Measurements from ENCODE around the gene GADL1.

Gene GADL1

GRCh38 chr3:30894521-30895251 is at the start of gene GADL1:
Gene GADL1 (minus strand): TSS chr3:30894661. CDS start chr3:30894614, 47 bp downstream.
- DNase-seq (ENCODE audit: low read depth, low spot score): peak; percentile 60

DNA sequence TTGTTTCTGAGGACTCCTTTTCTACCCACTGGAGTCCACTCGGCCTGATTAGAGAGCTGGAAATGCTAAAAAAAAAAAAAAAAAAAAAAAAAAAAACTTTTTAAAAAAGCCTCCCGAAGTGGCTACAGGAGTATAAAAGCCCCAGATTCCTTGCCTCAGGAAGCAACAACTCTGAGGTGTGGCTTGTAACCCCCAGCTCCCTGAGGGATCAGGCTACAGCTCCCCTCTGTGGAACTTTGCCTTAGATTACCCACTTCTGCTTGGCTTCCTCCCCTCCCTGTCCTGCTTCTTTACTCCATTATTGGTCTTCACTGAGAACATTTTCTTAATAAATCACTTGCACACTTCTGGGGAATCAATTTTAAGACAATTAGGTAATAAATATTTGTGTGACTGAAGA is 49.7 kb upstream of the GADL1 start:
- no peak for DNase-seq (ENCODE audit: low read depth, low spot score)

DNA sequence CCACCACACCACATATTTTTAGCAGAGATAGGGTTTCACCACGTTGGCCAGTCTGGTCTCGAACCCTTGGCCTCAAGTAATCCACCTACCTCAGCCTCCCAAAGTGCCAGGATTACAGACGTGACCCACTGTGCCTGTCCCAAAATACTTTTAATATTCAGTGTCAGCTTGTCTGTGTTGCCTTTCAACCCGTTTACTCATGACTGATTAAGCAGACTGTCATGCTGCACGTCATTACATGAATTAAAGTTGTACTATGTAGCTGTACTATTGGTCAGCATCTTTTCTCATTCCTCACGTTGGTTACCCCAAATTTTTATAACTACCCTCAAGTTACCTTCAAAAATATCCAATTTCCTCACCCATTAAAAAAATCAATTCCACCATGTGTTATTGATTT is 48.7 kb upstream of the GADL1 start:
- DNase-seq (ENCODE audit: low read depth, low spot score): no peak

- no peak for DNase-seq (ENCODE audit: low read depth, low spot score)
Observed at GRCh38 chr3:30941342-30941741, 46.9 kb upstream of the GADL1 start.

DNA sequence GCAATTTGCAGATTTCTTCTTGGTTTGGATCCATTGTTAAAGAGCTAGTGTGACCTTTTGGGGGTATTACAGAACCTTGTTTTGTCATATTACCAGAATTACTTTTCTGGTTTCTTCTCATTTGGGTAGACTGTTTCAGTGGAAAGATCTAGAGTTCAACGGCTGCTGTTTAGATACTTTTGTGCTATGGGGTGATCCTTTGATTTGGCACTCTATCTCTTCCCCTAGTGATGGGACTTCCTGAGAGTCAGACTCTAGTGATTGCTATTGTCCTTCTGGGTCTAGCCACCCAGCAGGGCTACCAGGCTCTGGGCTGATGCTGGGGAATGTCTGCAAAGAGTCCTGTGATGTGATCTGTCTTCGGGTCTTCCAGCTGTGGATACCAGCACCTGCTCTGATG is 46.3 kb upstream of the GADL1 start:
- no peak for DNase-seq (ENCODE audit: low read depth, low spot score)

DNA sequence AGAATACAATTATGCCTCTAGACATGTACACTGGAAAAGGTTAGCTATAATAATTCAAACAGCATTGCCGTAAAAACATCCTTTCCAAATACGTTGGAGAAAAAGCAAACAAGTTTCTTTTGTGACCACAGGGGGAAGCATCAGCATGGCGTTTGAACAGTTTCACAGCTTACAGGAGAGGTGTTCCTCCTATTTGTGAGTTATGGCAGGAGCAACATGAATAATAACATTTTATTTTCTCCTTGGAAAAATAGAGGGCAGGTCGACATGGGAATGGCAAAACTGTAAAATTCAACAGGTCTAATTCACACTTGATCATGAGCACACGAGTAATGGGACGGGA is 39.7 kb upstream of the GADL1 start:
- DNase-seq (ENCODE audit: low read depth, low spot score): peak; percentile 58

DNA sequence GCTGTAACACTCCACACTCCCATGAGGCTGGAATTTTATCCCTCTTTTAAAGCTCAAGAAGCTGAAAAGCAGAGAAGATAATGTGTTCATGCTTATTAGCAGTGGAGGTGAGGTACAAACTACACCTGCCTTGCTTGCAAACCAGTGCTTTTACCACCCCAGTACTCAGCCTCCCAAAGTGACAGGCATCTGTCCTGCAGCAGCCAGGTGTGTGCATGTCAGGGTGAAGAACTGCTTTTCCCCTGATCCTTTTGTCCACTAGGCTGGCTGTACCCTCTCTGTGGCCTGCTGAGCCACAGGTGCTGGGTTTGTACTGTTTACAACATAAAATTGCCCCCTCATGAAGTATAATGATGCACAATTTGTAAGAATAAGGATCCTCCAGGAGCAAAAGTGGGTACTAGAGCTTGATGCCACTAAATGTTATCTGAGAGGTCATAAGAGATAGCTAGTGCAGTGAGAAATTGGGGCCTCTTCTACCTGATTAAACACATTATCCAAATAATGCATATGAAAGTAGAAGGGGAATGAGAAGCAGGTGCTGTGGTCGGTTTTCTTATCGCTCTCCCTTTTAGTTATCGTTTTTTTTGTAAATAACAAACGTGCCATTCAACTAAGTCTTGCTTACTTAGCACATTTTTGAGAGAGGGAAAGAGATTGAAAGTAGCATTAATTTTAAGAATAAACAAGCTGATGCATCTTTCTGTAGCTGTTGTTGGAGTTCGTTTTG is 39.2 kb upstream of the GADL1 start:
- no peak for DNase-seq (ENCODE audit: low read depth, low spot score)

- DNase-seq (ENCODE audit: low read depth, low spot score): no peak
Observed at GRCh38 chr3:30932513-30933098, 38.1 kb upstream of the GADL1 start.

GRCh38 chr3:30924763-30925162 is 30.3 kb upstream of the GADL1 start:
- DNase-seq (ENCODE audit: low read depth, low spot score): no peak

DNA sequence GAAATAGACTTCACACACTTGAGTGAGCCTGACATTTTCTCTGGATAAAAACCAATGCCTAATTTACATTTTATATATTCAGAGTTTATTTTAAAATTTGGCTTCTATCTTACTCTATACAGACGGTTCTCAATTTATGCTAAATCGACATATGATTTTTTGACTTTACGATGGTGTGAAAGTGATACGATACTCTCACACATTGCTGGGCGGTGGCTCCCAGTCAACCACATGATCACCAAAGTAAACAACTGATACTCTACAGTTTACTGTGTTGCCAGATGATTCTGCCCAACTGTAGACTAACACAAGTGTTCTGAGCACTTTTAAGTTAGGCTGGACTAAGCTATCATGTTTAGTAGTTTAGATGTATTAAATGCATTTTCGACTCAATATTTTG is 25.1 kb upstream of the GADL1 start:
- no peak for DNase-seq (ENCODE audit: low read depth, low spot score)

- DNase-seq (ENCODE audit: low read depth, low spot score): no peak
Observed at GRCh38 chr3:30918761-30919160, 24.3 kb upstream of the GADL1 start.

GRCh38 chr3:30915782-30916181 is 21.3 kb upstream of the GADL1 start:
- DNase-seq (ENCODE audit: low read depth, low spot score): no peak

DNA sequence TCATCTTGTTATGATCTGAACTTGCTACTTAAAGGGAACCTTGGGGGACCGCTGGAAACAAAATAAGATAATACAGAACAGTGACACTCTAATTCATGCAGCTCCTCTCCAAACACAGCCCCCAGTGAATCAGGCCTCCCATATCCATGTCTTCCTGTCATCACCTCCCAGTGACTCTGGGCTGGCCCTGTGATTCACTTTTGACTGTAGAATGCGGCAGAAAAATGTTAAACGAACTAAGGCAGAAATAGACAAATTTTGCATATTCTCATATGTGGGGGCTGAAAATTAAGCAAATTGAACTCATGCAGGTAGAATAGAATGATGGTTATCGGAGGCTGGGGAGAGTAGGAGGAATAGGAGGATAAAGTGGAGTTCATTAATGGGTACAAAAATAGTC is 20.2 kb upstream of the GADL1 start:
- no peak for DNase-seq (ENCODE audit: low read depth, low spot score)

DNA sequence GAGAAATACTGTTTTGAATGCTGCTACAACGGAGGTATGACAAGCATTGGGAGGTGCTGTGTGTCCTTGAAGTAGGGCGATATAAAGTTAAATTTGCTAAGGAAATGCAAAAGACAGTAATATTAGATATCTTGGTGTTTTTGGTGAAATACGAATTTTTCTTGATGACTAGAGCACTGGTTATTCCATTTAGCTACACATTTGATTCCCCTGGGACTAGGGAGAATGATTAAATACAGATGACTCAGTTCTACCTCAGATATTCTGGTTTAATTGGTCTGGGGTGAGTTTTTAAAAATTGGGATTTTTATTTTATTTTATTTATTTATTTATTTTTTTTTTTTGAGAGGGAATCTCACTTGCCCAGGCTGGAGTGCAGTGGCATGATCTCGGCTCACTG is 18.7 kb upstream of the GADL1 start:
- DNase-seq (ENCODE audit: low read depth, low spot score): no peak

GRCh38 chr3:30912301-30912700 is 17.8 kb upstream of the GADL1 start:
- no peak for DNase-seq (ENCODE audit: low read depth, low spot score)

- no peak for DNase-seq (ENCODE audit: low read depth, low spot score)
Observed at GRCh38 chr3:30908456-30909037, 14.1 kb upstream of the GADL1 start.

GRCh38 chr3:30904996-30905395 is 10.5 kb upstream of the GADL1 start:
- DNase-seq (ENCODE audit: low read depth, low spot score): no peak

GRCh38 chr3:30895329-30895728 is 868 bp upstream of the GADL1 start:
- no peak for DNase-seq (ENCODE audit: low read depth, low spot score)

DNA sequence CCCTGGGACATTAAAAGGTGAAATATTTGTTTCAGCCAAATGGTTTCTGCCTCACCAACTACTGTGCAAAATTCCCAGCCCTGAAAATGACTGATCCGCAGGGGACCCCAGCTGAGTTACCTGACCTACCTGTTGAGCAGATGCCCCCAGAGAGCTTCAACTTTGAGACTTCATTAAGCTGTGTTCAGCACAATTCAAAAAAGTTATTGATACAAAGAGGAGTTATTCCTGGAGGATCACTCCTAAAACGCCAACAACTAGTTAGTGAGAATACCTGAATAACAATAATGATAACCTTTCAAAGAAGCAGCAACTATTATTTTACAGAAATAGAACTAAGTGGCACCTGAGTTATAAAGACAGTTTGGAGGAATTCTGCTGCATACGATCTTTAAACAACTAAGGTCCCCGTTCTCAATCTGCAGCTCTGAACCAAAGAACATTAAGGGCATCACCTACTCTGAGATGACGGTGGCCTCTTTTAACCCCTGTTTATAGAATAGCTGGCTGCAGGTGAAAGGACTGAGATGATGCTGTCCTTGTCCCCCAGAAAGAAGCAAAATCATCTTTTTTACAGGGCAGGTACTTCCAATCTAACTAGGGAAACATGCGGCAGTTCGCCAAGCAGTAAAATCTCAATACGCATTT is 659 bp downstream of the GADL1 start:
- peak; percentile 6 for DNase-seq (ENCODE audit: low read depth, low spot score)

GRCh38 chr3:30890907-30891306 is 3.6 kb downstream of the GADL1 start:
- no peak for DNase-seq (ENCODE audit: low read depth, low spot score)

DNA sequence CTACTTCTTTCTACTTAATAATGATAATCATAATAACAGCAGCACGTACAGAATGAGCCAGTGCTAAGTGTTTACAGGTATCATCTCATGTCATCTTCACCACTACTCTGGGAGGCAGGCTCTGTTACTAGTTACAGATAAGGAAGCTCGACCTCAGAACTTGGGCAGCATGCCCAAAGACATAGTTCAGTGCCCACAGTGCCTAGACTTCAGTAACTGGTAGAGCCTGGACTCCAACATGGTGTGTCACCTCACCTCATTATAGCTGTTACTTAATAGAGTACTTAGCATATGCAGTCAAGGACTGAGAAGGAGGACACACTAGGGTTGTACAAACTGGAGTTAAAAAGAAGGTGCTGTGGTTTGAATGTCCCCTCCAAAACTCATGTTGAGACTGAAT is 7.6 kb downstream of the GADL1 start:
- DNase-seq (ENCODE audit: low read depth, low spot score): no peak

- DNase-seq (ENCODE audit: low read depth, low spot score): peak; percentile 5
Observed at GRCh38 chr3:30878862-30879261, 15.6 kb downstream of the GADL1 start.
